ENCODE results near the gene C19orf53.
"Not testable (repeated sequence)": the region's sequence is repeated elsewhere in the genome, so short reads cannot be mapped to it uniquely, and the experiment has no call there.

Gene C19orf53

DNA sequence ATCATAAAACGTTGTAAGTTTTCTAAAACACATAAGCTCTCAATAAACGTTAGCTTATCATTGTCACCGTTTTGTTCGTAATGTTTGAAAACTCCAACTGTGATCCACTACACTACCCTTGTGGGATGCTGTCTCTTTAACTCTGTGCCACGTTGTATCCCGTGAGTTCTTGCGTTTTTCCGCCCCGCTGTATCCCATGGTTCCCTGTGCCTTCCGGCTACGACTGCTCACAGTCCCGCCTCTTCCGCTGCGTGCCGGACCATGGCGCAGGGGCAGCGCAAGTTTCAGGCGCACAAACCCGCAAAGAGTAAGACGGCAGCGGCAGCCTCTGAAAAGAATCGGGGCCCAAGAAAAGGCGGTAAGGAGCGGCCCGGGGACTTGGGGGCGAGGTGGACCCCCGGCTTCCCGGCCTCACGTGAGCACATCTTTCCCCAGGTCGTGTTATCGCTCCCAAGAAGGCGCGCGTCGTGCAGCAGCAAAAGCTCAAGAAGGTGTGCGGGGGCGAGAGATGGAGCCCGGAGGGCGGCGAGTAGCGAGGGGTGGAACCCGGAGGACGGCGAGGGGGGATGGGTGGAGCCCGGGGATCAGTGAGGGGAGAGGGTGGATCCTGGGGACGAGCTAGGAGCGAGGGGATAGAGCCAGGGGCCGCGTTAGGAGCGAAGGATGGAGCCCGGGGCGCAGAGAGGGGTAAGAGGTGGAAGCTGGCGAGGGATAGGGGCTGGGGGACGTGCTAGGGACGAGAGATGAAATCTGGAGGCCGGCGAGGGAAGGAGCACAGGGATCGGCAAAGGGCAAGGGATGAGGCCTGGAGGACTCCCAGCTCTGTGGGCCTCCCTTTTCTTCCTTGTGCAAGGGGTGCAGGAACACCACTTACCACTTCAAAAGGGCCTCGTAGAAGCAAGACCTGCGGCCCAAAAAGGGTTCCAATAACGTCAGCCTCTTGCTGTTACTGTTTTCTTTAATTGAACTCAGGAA is at the start of gene C19orf53:
C19orf53 (plus strand) TSS at position 240 of the 975 bp plus-strand sequence; CDS start at position 262, 22 bp downstream.
- peak; percentile 93 for DNase-seq

DNA sequence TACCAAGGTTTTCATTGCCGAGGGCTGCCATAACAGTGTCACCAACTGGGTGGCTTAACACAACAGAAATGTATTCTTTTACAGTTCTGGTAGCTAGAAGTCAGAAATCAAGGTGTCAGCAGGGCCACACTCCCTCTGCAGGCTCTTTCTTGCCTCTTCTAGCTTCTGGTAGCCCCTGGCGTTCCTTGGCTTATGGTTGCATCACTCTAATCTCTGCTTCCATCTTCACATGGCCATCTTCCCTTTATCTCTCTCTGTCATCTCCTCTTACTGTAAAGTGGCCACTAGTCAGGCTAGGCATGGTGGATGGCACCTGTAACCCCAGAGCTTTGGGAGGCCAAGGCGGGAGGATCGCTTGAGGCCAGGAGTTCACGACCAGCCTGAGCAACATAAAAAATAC is 47.9 kb upstream of the C19orf53 start:
- DNase-seq = no peak

DNA sequence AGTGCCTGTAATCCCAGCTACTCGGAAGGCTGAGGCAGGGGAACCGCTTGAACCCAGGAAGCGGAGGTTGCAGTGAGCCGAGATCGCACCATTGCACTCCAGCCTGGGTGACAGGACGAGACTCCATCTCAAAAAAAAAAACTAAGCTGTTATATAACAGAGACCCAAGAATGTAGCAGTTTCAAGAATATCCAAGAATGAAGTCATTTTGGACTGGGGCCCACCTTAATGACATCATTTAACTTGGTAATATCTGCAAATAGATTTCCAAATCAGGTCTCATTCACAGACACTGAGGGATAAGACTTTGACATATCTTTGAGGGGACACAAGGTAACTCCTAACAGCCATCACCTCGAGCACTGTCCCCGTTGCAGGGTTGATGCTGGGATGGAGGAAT is 46.5 kb upstream of the C19orf53 start:
- no peak for DNase-seq

DNA sequence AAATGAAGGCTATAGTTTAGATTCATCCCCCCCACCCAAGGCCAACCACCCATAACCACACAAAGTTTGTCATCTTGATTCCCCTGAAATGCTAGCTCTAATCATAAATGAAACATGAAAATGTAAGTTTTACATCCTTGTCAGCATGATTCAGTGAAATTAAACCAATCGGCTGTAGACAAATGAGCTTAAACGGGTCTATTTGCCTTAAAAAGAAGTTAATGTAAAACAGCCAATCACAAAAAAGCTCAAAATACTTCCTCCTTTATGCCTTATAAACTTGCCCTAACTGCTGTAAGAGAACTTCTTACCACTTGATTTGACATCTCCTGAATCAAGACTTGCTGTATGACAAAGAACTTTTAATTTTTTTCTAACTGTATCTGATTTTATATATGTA is 44.4 kb upstream of the C19orf53 start:
- no peak for DNase-seq

DNA sequence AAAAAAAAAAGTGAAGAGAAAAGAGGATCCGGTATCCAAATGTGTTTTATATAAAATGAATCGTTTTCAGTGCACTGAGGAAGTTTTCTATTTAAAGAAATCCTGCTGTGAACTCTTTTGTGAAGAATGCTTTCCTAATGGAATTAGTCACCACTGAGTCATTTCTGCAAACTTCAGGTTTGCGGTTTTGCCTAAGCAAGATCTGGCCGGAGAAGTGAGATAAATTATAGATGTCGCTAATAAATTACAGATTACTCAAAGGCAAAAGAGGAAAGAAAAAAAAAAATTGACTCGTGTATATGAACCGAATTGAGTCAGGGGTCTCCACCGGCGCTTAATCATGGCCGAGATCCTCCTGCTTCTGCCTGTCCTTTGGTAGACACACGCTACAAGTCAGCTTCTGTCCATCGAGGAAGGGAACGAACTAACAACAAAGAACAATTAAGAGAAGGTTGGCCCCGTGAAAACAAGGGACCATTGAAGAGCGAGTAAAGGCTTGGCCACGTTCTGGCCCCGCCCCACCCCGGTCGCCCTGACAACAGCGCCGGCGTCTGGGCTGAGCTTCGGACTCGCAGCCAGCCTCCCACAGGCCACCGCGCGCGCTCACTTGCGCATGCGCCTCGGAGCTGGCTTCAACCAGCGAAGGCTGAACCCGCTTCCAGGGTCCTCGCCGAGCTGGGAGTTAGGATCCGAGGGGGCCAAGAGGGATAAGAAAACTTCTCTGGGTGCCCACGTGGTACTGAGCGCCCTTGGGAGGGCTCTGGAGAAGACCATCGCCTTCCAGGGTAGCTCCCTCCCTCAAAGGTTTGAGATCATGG is 42.9 kb upstream of the C19orf53 start:
- DNase-seq = peak; percentile 97

DNA sequence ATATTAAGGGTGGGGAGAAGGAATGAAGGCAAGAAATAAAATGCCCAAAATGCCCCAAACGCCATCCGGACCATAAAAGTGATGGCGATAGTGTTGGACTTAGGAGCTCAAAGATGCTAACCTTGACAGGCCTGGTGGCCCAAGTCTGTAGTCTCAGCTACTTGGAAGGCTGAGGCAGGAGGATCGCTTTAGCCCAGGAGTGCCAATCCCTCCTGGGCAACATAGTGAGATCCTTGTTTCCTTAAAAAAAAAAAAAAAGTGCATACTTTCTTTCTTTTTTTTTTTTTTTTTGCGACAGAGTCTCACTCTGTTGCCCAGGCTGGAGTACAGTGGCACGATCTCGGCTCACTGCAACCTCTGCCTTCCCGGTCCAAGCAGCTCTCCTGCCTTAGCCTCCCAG is 41.9 kb upstream of the C19orf53 start:
- DNase-seq = no peak

DNA sequence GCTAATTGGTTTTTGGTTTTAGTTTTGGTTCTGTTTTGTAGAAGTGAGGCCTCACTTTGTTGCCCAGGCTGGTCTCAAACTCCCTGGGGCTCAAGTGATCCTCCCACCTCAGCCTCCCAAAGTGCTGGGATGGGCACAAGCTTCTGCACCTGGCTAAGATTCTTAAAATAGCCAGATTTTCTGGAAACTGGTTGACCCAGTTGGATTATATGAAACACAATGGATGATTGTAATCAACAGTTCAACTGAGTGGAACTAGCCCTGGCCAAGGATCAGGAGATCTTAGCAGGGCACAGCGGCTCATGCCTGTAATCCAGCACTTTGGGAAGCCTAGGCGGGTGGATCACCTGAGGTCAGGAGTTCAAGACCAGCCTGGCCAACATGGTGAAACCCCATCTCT is 39.5 kb upstream of the C19orf53 start:
- DNase-seq = no peak

DNA sequence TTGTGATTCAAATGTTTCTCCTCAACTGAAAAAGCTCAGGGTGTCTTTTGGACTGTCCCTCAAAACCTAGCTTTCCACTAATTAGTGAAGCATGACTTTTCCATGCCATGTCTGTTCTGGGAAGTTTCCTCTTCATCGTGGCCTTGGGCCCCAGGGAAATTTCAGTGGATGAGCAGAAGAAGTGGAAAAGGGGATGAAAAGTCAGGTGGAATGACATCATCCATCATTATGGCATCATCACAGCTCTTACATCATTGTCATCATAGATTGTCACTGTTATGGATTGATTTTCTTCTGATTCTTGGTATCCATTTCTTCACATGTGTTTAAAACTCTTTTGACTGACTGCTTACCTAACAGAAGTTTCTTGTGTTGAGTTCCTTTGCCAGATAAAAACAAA is 36.2 kb upstream of the C19orf53 start:
- DNase-seq = no peak

DNA sequence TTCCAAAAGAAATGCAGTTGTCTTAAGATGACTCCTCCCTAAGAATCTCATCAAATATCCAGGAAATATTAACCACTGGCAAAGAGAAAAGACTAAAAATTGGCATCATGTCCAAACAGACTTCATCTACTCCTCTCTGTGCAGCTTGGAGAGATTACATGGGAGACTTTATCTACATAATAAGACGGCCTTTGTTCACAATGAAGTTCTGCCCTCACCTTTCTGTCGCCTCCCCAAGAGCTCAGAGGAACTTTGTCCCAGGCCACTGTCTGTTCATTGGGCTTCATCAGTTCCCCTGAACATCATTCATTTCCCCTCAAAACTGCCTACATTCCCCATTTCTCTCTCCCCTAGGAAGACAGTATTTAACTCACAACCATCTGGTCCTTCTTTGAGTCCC is 32.4 kb upstream of the C19orf53 start:
- DNase-seq = no peak

DNA sequence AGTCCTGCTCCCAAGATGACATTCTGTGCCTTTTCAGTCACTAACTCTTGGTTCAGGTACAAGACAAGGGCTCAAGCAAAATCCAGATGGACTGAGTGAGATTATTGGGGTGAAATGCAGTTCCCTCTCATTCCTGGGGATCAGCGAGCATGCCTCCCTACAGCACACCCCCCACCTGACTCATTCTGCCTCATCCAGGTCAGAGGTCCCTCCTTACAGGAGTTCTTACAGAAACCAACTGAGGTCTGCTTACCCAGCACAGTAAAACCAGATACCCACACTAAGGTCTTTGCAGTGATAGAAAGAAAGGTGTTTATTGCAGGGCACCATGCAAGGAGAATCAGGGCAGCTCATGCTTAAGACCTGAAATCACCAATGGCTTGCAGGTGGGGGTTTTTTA is 31.5 kb upstream of the C19orf53 start:
- DNase-seq = no peak

DNA sequence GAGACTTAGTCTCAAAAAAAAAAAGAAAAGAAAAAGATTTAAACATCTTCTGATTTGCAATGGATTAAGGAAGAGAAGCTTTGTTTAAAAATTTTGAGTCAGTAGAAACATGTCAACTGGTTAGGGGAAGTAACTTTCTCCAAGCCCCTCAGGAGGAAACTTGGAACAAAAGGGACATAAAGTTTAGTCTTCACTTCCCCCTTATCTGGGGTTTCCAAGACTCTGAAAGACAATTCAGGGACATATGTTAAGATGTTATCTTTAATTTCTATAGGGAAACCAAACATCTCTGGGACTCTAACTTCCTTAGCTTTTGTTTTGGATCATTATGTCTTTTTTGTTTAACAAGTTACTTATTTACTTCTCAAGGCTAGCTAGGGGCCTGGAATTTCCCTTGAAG is 30.1 kb upstream of the C19orf53 start:
- no peak for DNase-seq

DNA sequence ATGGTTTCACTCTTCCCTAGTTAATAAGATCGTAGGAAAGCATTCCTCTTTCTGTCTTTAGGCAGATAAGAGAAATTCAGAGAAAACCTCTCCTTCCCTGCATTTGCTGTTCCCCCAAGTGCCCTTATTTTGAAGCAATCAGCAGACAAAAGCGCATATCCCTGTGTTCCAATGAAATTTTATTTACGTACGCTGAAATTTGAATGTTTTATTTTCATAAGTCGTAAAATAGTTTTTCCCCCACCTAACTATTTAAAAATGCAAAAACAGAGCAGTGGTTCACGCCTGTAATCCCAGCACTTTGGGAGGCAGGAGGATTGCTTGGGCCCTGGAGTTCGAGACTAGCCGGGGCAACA is 27.2 kb upstream of the C19orf53 start:
- DNase-seq = no peak

DNA sequence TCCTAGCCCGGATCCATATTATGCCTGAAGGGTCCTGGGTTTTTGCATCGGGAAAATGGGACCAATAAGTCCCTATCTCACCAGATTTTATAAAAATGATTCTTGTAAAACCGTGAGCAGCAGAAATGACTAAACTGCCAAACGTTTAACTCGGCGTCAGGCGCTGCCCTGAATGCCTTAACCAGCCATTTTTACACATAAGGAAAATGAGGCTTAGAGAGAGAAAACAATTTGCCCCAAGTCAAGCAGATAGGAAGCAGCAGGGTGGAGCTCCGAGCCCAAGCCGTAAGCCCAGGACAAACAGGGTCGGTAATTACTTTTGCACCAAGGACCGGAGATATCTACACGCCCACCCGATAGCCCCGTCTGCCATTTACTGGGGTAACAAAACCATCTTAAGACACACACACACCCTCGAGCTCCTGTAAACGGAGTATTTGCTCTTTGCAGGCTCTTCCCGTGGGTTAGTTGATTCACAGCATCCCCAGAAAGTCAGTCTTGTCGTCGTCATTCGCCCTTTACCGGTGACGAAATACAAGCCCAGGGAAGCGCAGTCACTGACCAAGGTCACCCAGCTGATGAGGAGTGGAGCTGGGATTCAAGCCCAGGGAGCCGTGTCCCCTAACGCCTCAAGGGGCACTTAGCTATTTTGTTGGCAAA is 26.0 kb upstream of the C19orf53 start:
- DNase-seq = no peak

DNA sequence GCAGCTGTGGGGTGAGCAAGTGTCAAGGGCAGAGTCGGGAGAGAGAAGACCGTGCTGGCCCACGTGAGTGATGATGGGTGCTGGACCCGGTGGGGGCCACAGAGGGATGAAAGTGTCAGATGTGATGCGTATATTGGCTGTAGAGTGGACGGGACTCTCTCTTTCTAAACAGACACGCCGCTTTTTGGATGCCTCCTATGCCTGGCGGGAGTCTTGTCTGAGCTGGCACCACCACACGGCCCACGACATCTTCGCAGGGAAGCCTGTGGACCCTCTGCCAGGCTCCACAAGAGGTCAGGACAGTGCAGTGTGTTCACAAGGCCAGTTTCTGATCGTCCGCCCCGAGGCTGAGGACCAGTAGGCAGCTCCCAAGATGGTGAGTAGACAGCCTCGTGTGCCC is 22.8 kb upstream of the C19orf53 start:
- DNase-seq = no peak

DNA sequence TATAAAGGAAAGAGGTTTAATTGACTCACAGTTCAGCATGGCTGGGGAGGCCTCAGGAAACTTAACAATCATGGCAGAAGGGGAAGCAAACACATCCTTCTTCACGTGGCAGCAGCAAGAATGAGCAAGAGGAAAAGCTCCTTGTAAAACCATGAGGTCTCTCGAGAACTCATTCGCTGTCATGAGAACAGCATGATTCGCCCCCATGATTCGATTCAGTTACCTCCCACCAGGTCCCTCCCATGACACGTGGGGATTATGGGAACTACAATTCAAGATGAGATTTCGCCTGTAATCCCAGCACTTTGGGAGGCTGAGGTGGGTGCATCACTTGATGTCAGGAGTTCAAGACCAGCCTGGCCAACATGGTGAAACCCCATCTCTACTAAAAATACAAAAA is 20.6 kb upstream of the C19orf53 start:
- not testable (repeated sequence) for DNase-seq

DNA sequence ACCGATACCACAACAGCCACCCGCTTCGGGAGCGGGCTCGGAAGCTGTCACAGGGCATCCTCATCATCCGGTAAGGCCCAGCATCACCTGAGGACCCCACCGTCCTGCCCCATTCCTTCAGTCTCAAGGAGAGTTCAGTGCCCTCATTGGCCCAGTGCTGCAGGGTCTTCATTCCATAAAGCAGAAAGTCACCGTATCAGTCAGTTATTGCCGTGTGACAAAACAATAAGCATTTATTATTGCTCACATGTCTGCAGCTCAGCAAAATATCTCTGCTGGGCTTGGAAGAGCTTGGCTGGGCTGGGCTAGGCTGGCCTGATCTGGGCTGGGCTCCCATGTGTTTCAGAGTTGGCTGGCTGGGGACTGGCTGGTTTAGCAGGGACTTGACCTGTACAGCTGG is 18.0 kb upstream of the C19orf53 start:
- DNase-seq = no peak

DNA sequence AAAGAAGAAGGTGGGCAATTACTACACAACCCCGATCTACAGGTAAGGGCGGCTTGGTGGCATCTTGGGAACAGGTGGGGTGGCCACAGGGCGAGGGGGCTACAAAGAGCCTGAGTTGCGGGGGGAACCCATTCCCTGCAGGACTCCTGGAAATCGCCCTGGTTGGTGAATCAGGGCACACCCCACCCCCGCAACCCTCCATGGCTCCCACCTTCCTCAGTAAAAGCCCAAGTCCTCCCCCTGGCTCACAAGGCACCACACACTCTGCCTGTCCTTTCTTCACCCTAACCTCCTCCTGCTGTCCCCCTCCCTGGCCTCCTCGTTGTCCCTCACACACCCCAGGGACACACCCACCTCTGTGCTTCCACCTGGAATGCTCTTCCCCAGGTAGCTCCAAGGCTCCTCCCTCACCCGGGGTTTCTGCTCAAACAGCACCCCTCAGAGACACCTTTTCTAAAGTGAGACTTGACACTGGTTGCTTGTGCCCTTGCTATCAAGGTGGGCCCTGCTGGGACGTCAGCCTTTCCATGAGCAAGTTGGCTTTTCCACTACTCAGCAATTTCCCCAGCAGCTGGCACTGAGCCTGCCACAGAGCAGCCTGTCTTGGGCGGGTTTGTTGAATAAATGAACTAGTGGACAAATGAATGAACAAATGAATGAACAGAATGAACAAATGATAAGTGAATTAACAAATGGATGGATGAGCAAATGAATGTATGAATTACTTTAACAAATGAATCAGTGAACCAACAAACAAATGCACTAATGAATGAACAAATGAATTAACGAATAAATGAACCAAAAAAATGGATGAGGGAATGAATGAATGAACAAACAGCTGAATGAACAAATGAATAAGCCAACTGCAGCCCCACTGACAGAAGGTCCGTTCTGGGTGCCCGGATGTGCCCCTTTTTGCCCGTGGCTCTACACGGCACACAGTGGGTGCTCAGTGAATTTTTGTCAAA is 16.2 kb upstream of the C19orf53 start:
- DNase-seq = no peak

DNA sequence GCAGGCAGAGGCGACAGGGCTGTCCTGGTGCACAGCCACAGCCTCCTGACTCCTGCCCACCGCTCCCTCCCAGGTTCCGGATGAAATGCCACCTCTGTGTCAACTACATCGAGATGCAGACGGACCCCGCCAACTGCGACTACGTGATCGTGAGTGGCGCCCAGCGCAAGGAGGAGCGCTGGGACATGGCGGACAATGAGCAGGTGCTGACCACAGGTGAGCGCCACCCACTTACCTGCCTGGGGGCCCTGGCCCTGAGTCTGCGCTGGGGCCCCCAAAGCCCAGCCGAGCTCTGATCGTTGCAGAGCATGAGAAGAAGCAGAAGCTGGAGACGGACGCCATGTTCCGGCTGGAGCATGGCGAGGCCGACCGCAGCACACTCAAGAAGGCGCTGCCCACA is 15.5 kb upstream of the C19orf53 start:
- DNase-seq = no peak

DNA sequence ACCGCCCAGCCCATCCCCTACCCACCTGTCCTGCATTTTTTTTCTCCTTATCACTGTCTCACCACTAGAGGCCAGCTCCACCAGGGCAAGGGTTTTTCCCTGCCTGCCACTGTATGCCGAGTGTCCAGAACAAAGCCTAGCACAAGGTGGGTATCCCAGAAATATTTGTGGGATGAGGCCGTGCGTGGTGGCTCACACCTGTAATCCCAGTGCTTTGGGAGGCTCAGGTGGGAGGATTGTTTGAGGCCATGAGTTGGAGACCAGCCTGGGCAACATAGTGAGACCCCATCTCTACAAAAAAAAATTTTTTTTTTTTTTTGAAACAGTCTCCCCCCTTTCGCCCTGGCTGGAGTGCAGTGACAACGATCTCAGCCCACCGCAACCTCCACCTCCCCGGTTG is 12.8 kb upstream of the C19orf53 start:
- no peak for DNase-seq

DNA sequence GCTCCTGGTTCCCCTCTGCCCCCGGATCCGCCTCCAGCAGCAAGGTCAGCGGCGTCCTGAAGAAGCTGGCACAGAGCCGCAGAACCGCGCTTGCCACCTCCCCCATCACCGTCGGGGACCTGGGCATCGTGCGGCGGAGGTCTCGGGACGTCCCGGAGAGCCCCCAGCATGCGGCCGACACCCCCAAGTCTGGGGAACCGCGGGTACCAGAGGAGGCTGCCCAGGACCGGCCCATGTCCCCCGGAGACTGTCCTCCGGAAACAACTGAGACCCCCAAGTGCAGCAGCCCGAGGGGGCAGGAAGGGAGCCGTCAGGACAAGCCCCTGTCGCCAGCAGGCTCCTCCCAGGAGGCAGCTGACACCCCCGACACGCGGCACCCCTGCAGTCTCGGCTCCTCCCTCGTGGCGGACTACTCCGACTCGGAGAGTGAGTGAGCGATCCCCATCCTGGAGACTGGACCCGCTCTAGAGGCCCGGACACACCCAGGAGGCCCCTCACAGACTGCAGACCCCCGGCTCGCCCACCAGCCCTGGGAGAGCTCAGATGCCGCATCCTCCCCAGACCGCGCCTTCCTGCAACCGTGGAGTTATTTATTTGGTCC is 11.5 kb upstream of the C19orf53 start:
- no peak for DNase-seq

DNA sequence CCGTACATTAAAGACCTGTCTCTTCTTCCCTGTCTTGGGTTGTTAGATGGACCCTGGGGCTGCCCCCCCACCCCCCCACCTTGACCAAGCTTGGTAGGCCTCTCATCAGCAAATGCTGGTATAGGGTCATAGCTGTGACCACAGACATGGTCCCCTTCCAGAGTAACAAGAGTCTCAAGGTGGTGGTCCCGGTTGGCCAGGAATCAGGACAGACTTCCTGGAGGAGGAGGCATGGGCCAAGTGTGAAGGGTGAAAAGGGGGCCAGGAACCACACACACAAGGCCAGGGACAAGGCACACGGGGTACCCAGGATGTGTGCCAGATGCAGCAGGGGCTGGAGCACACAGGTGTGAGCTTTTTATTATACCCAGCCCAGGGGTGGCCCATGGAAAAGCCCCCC is 11.0 kb upstream of the C19orf53 start:
- peak; percentile 22 for DNase-seq
